GM12864 (cell line): ENCODE data around the gene PEX10.

Experiments used
- DNase-seq: peaks from one replicate; pipeline ENCODE4 v3.0.0-alpha.2; 2011; ENCODE audit warnings: low read depth
- H3K4me3 ChIP-seq: 2 replicates; pipeline ENCODE4 v1.5.1; 2011; ENCODE audit warnings: mild to moderate bottlenecking, low read depth, low read length, control low read depth
- CTCF ChIP-seq: IDR thresholded peaks from 2 replicates; pipeline ENCODE4 v1.5.1; 2011; ENCODE audit warnings: low read depth, mild to moderate bottlenecking, moderate library complexity, low read length, control low read depth, inconsistent platforms; ENCODE audit errors: missing control alignments

The PEX10 gene

GRCh38 chr1:2391041-2391930 is 21.1 kb downstream of the PEX10 start, which contains the start of the genes MORN1 and RER1:
Gene MORN1, minus strand, starts transcription at chr1:2391554. Its CDS starts 21 bp downstream, at chr1:2391533.
Gene RER1, plus strand, starts transcription at chr1:2391841. Its CDS starts 3,950 bp downstream, at chr1:2395791.
- peak; percentile 92 for DNase-seq
- peak within 1 kb of the TSS; percentile 98 for H3K4me3 ChIP-seq
- TF ChIP-seq CTCF, result no peak

- no peak for TF ChIP-seq CTCF
- H3K4me3 ChIP-seq, result no peak overlapping the region
- no peak for DNase-seq
Measured at GRCh38 chr1:2389644-2390043, 22.7 kb downstream of the PEX10 start.

GRCh38 chr1:2388004-2388913 is 24.1 kb downstream of the PEX10 start:
- no peak for TF ChIP-seq CTCF
- no peak for DNase-seq
- H3K4me3 ChIP-seq, result peak overlapping the region; percentile 54

GRCh38 chr1:2386636-2387611 is 25.4 kb downstream of the PEX10 start:
- H3K4me3 ChIP-seq, result peak overlapping the region; percentile 54
- TF ChIP-seq CTCF, result no peak
- no peak for DNase-seq

- TF ChIP-seq CTCF, result no peak
- DNase-seq, result no peak
Measured at GRCh38 chr1:2385606-2386280, 26.6 kb downstream of the PEX10 start.

More at GRCh38 chr1:2385606-2386280, 26.6 kb downstream of the PEX10 start:
- H3K4me3 ChIP-seq, result no peak overlapping the region
